ENCODE data around the gene RAB43. TPM values are rescaled to one million over a fixed set of nuclear protein-coding genes. Genes with fewer than 3 reads are reported as not detected.
"Not testable (repeated sequence)": the region's sequence is repeated elsewhere in the genome, so short reads cannot be mapped to it uniquely, and the experiment has no call there.

The RAB43 gene
- polyA plus RNA-seq, 1 donor = 4.0 TPM

DNA sequence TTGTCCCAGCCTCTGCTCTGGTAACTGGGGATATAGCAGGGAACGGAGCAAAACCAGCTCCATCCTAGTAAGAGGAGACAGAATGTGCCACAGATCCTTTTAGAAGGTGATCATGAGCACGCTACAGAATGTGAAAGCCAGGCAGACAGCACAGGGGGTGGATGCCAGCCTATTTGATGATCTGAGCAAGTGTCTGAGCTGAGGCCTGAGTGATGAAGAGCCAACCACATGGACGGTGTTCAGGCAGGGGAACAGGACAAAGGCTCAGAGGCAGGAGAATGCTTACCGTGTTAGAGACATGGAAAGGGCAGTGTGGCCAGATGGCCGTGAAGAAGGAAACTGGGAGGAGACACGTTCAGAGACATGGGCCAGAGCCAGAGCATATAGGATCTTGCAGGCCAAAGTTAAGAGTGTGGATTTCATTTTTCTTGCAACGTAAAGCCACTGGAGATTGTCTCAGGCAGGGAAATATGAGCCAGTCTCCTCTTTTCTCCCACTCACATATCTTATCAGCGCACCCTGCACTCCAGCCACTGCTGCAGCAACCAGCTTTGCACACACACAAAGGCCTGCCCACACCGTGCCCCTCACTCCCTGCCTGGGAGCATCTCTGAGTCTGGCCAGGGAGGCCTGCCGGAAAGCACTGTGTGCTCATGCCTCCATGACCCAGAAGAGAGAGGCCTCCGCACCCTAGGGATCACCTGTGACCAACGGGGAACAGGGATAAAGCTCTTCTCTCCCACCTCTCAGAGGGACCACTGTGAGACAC, 20.1 kb downstream of the RAB43 start:
- DNase-seq = no peak

DNA sequence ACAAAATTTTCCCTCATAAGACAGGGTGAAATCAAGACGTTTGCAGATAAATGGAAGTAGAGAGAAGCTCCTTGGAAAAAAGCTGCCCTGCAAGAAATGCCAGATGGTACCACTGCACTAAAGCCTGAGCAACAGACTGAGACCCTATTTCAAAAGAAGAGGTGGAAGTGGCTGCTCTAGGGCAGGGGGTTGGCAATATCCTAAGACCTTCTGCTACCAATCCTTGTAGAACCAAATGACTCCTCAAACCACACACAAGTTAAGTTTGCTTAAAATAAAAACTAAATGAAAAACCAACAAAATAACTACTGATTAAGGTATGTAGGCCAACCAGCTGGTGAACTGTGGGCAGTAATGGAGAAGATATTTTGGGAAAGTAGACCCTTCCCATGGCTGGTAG, 21.3 kb downstream of the RAB43 start:
- no peak for DNase-seq

DNA sequence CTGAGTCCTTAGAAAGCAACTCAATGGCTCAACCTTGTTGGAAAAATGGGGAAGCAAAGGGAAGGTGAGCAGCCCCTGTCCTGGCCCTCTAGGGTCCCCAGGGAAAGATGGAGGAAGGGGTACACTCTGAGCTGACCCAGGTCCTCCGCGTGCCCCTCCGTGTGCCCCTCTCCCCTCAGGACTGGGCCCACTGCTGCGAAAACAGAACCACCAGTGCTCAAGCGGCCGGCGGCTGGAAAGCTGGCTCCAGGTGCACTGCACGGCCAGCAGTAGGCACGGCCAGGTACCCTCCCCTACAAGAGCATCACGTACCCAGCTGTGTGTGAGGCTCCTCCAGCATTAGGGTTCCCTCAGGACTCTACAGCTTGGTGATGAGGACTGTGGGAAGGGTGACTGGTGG, 26.3 kb downstream of the RAB43 start:
- DNase-seq = no peak

DNA sequence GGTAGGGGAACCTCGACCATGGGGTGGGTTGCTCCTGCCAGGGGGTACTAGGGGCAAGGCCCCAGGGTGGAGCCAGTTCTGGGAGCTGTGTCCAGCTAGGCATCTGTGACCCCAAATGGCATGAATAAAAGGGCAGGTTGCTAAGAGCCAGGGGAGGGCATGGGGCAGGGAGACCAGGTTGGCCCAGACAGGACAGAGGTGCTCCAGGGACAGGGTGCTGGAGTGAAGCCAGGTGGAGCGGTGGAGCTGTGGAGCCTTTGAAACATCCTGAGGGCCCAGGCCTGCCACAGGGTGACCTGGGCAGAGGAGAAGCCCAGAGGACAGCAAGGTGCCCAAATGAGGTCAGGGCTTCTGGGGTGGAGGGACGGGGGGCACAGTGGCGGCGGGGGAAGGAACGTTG, 33.3 kb downstream of the RAB43 start:
- not testable (repeated sequence) for DNase-seq

GRCh38 chr3:129087904-129088303, 33.7 kb downstream of the RAB43 start:
- not testable (repeated sequence) for DNase-seq

- DNase-seq = no peak
These were observed 34.4 kb downstream of the RAB43 start for GRCh38 chr3:129087138-129087702.

- no peak for DNase-seq
These were observed 35.8 kb downstream of the RAB43 start for GRCh38 chr3:129085818-129086217.

DNA sequence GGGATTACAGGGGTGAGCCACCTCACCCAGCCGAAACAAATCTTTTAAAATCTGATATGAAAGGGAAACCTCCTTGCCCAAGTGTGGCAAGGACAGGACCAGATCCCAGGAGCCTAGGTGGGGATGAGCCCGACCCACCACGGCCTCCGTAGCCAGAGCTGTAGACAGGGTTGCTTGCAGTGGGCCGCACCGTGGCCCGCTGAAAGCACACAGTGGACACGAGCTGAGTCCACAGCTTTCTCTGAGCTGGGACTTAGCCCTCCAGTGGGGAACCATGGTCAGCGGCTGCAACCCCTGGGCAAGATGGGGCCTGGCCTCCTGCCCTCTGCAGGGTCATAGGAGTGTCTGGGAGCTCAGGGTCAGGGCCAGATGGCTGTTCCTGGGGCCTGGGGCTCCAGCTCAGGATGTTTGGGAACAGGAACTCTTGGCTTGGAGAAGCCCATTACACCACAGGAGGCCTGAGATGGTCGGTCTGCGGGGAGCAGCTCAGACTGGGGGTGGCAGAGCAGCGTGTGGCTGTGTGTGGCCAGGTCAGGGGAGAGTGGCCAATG, 36.4 kb downstream of the RAB43 start:
- DNase-seq = no peak

GRCh38 chr3:129084501-129084900, 37.1 kb downstream of the RAB43 start:
- DNase-seq = no peak

GRCh38 chr3:129082026-129082425, 39.6 kb downstream of the RAB43 start:
- DNase-seq = no peak

- no peak for DNase-seq
These were observed 40.1 kb downstream of the RAB43 start for GRCh38 chr3:129081503-129081902.

- no peak for DNase-seq
These were observed 43.1 kb downstream of the RAB43 start for GRCh38 chr3:129078510-129078909.

GRCh38 chr3:129077222-129077621, 44.4 kb downstream of the RAB43 start:
- DNase-seq = no peak

DNA sequence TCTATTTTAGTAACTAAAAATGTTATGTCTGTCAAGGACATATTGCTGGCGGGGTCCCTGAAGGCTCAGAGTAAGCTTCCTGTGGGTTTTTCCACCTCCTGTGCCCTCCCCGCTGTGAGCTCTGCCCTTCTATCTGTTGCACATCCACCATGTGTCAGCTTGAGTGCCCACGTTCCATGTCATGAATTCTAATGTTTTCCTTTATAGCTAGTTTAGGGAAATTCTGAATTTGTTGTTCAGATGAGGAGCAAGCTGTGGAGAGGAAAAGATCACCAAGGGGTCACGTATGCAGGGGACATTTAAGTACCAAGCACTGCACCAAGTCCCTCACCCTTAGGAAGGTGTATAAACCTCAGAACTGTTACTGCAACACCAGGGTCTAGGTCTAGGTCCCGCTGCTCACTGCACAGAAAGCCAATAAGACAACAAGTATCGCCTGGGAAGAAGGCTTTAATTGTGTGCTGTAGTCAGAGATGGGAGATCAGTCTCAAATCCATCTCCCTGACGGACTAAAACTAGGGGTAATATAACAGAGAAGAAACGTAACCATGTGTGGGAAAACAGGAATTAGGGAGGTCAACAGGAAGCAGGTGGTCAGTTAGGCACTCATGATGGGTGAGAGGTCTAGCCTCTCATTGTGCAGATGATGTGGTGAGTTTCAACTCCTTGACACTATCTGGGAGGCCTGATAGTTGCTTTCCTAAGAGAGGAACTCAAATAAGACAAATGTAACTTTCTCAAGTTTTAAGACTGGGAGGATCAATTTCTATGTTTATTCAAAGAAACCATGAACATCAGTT, 51.3 kb downstream of the RAB43 start:
- DNase-seq = no peak

GRCh38 chr3:129069313-129070085, 52.1 kb downstream of the RAB43 start:
- not testable (repeated sequence) for DNase-seq

GRCh38 chr3:129068291-129068886, 53.2 kb downstream of the RAB43 start:
- no peak for DNase-seq

DNA sequence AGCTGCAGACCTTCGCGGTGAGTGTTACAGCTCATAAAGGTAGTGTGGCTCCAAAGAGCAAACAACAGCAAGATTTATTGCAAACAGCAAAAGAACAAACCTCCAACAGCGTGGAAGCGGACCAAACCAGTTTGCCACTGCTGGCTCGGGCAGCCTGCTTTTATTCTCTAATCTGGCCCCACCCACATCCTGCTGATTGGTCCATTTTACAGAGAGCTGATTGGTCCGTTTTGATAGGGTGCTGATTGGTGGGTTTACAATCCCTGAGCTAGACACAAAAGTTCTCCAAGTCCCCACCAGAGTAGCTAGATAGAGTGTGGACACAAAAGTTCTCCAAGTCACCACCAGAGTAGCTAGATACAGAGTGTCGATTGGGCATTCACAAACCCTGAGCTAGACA, 53.9 kb downstream of the RAB43 start:
- DNase-seq = not testable (repeated sequence)

DNA sequence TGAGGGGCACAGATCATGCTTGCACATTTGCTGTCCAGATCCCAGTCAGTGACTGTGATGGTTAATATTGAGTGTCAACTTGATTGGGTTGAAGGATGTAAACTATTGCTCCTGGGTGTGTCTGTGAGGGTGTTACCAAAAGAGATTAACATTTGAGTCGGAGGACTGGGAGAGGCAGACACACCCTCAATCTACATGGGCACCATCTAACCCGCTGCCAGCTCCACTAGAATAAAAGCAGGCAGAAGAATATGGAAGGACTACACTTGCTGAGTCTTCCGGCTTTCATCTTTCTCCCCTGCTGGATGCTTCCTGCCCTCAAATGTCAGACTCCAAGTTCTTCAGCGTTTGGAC, 55.9 kb downstream of the RAB43 start:
- no peak for DNase-seq

- no peak for DNase-seq
These were observed 56.4 kb downstream of the RAB43 start for GRCh38 chr3:129065016-129065719.

- DNase-seq = no peak
These were observed 57.6 kb downstream of the RAB43 start for GRCh38 chr3:129063841-129064482.

All from left kidney (tissue), 2 donors.